Parietal lobe (tissue), 1 donor: Measurements from ENCODE around the gene BOLA1. TPM values are rescaled to one million over a fixed set of nuclear protein-coding genes. Genes with fewer than 3 reads are reported as not detected.

Experiments used
- total RNA-seq: library from RNA; depleted of rRNA; stranded (reverse); fragments of >200 nt; gene quantifications from one replicate; pipeline ENCODE4 v1.2.3, GENCODE V29; 2014

The BOLA1 gene, protein sequence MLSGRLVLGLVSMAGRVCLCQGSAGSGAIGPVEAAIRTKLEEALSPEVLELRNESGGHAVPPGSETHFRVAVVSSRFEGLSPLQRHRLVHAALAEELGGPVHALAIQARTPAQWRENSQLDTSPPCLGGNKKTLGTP
- 13.5 TPM for total RNA-seq

DNA sequence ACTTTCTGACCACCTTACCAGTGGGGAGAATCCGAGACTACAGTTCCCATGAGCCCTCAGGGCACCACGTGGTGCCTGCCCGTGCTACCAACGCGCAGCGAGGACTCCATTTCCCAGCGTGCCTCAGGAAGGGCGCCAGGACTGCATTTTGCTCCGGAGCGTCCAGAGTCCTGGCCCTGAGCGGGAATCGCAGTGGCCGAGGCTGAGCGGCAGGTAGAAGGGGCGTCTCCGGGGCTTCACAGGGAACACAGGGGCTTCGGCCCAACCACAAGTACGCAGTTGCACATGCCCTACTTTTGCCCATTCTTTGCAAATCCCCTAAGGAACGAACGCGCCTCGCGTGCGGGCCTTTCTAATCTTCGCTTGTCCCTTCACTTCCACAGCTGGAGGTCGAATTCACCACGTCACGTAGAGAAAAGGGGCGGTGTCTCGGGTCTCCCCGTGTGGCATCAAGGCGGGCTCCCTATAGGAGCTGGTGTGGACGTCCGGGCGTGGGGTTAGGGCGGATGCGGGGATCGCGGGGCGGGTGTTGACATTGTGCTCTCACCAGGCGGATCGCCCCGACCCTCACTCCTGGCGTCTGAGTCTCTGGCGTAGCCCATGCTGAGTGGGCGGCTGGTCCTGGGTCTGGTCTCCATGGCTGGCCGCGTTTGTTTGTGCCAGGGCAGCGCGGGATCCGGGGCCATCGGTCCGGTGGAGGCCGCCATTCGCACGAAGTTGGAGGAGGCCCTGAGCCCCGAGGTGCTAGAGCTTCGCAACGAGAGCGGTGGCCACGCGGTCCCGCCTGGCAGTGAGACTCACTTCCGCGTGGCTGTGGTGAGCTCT is at the start of gene BOLA1:
Gene BOLA1, plus strand, starts transcription at position 109 of the 825 bp plus-strand sequence. Its CDS starts 492 bp downstream, at position 601.

DNA sequence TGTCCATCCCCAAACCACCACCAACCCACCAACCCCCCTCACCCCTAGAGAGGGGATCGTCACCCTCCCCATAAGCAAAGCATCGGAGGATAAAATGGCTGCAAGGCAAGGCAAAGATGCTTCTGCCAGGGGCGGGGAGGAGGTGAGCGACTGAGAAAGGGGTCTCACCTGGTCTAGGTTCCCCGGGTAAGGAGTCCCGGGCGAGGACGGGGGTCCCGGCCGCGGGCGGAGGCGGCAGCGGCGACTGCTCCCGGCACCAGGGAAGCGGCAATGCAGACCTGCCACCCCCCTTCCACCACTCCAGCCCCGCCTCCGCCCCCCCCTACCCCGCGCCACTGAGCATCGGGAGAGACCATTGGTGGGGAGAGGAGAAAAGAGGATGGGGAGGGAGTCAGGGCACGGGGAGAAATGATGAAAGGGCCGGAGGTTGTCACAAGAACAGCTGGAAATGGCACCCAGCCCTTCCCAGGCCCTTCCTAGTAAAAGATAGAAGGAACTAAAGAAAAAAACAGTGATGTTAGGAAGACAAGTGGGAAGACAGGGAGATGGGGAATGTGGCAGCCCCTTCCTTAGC is 18.3 kb downstream of the BOLA1 start, which contains the start of gene SV2A:
Gene SV2A, minus strand, starts transcription at position 274 of the 574 bp plus-strand sequence. CDS start 4,004 bp downstream, outside the sequence.

DNA sequence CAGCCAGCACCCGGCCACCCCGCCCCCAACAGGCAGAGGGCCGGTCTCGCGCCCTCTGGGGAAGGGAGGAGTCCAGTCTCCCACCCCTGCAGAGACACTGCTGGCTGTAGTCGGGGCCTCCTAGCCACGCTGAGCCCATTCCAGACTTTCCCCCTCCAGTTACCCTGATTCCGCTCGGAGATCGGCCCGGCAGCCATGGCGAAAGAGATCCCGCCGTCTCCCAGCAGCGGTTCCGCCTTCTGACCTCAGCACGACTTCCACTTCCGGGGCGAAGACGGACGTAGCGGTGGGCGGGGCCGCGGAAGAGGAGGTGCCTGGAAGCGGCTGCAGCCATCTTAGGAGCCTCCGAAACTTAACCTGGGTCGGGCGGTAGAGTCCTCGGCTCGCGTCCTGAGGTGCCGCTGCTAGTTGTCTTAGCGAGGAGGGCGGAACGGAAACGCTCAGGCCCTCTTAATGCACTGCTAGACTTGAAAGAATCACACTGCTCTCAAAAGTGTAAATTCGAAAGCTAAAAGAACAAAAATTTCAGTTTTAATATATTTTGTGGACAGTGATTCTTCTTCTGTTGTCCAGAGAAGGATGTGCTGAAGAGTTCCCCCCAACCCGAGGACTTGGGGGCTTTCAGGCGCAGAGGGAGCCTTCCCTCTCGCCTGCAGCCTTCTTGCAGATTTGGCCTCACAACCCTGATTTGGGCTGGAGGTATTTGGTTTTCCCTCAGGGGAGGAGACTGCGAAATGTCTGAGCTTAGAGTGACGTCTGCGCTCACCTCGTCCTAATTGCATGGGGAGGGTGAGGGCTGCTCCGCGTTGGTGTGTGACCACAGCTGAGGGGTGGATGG is 28.4 kb downstream of the BOLA1 start, which contains the start of gene SF3B4:
Gene SF3B4, minus strand, starts transcription at position 241 of the 838 bp plus-strand sequence. Its CDS starts 44 bp downstream, at position 197.

DNA sequence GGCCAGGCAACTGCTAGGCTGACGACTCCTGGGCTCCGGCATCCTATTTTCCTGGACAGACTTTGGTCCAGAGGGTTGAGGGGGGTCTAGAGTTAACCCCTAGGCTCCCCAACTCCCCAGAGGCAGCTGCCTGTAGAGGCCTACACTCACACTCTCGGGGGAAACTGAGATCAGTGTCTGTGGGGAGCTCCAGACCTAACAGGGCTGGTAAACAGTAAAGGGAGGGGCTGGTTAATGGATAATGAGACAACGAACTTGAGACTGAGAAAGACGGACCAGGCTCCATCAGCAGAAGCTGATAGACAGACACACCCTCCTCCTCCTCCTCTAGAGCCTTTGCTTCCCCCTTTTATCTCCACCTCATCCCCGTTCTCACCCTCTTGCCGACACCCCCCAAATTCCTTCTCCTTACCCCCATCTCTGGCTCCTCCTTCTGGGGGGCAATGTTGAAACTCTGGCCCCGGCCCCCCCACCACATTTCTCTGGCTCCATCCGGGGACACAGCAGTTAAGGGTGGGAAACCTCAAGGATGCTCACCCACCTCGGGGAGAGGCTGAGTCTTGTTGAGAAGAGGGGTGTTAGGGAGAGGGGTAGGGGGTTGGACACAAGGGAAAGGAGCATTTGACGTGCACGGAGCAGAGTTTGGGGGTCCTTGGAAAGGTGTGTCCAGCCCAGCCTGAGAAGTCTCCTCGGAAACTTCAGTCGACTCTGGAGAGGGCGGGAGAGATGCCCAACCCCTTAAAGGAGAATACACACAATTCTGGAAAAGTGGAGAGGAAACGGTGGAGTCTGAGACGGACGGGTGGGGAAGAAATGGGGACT is 37.0 kb downstream of the BOLA1 start, which contains the start of gene MTMR11:
Gene MTMR11, minus strand, starts transcription at position 710 of the 822 bp plus-strand sequence. Its CDS starts 232 bp downstream, at position 478.

Other genes starting within 250 kb of the BOLA1 start
- 5.6 TPM for gene FCGR1A, start 116.9 kb upstream of the BOLA1 start, total RNA-seq
- 75.7 TPM for gene SV2A, start 18.3 kb downstream of the BOLA1 start, total RNA-seq
- 15.7 TPM for gene SF3B4, start 28.2 kb downstream of the BOLA1 start, total RNA-seq
- gene MTMR11, start 37.3 kb downstream of the BOLA1 start, total RNA-seq: 4.1 TPM
- 8.1 TPM for gene OTUD7B, start 111.2 kb downstream of the BOLA1 start, total RNA-seq
- 122 TPM for gene VPS45, start 168.2 kb downstream of the BOLA1 start, total RNA-seq